Endothelial cell of umbilical vein (primary cell): ENCODE results near the gene MED16. TPM values are rescaled to one million over a fixed set of nuclear protein-coding genes. Genes with fewer than 3 reads are reported as not detected.

ENCODE experiments used
- BruUV-seq: library from RNA; stranded (reverse); fragments of 400-500 nt; replicated peaks from 2 replicates; lab custom pipeline; 2021; lab: Mats Ljungman, UMichigan
- CTCF ChIA-PET: fragments of 300-600, 350-600 bp; sonication (Branson Sonifier 250); formaldehyde crosslinking; loops from one replicate; lab custom pipeline; 2021; ENCODE audit warnings: antibody characterized with exemption, inconsistent platforms; lab: Charles Lee
- POLR2A ChIA-PET: fragments of 300-600, 350-600 bp; sonication (Branson Sonifier 250); formaldehyde crosslinking; loops from one replicate; lab custom pipeline; 2021; ENCODE audit warnings: antibody characterized with exemption, inconsistent platforms; lab: Charles Lee
- DNase-seq: peaks from one replicate; pipeline ENCODE4 v3.0.0-alpha.2; 2011; ENCODE audit warnings: low read depth, low spot score
- FAIRE-seq: peaks from 2 replicates; lab custom pipeline; 2011; peaks lifted over from hg19 to GRCh38; lab: Jason Lieb, UNC
- H2AFZ ChIP-seq: 2 replicates; pipeline ENCODE4 v1.6.0; 2012; ENCODE audit warnings: low read depth, low read length, control low read depth, inconsistent platforms
- H3K27ac ChIP-seq: 2 replicates; pipeline ENCODE4 v1.5.1; 2011; ENCODE audit warnings: low read depth, mild to moderate bottlenecking, control low read depth, low read length, moderate library complexity; ENCODE audit not compliant: insufficient read depth
- H3K27me3 ChIP-seq, 2 experiments: 2 replicates each; pipeline versions ENCODE4 v1.6.0 to v1.6.1; 2011; ENCODE audit warnings: low read length in 2 of 2, mixed read lengths in 1 of 2; ENCODE audit not compliant: control insufficient read depth in 2 of 2, insufficient read depth in 2 of 2
- H3K36me3 ChIP-seq, 2 experiments: 2 replicates in 1 of 2; 3 replicates in 1 of 2; pipeline ENCODE4 v1.5.1; 2011; ENCODE audit warnings: low read length in 2 of 2, mild to moderate bottlenecking in 1 of 2, moderate library complexity in 1 of 2; ENCODE audit not compliant: control insufficient read depth in 2 of 2, insufficient read depth in 2 of 2; ENCODE audit errors: extremely low read depth in 1 of 2
- H3K4me1 ChIP-seq: 3 replicates; pipeline ENCODE4 v1.5.1; 2011; ENCODE audit warnings: mild to moderate bottlenecking, low read length; ENCODE audit not compliant: control insufficient read depth, insufficient read depth; ENCODE audit errors: extremely low read depth
- H3K4me2 ChIP-seq: 2 replicates; pipeline ENCODE4 v1.6.1; 2011; ENCODE audit warnings: low read length, control low read depth, mixed read lengths; ENCODE audit not compliant: insufficient read depth
- H3K4me3 ChIP-seq, 3 experiments: fragments of 200-600 bp in 1 of 3; sonication (generic), shearing (Covaris generic) in 1 of 3; replicated peaks in 1 of 3; 2 replicates each; pipeline ENCODE4 v1.5.1; 2011 to 2016; ENCODE audit warnings: control low read depth in 3 of 3, low read length in 3 of 3, mild to moderate bottlenecking in 2 of 3, inconsistent platforms in 1 of 3, low read depth in 1 of 3, moderate library complexity in 1 of 3; ENCODE audit not compliant: insufficient read depth in 1 of 3
- H3K79me2 ChIP-seq: 2 replicates; pipeline ENCODE4 v1.6.0; 2012; ENCODE audit warnings: low read length, inconsistent platforms; ENCODE audit not compliant: control insufficient read depth, insufficient read depth
- H3K9ac ChIP-seq: replicated peaks from 2 replicates; pipeline ENCODE3; 2011; ENCODE audit warnings: low read length, control low read depth; ENCODE audit not compliant: insufficient read depth; ENCODE audit errors: extremely low read depth
- H3K9me1 ChIP-seq: replicated peaks from 3 replicates; pipeline ENCODE4 v1.6.0; 2011; ENCODE audit warnings: mild to moderate bottlenecking, low read length; ENCODE audit not compliant: control insufficient read depth, insufficient read depth; ENCODE audit errors: extremely low read depth
- H3K9me3 ChIP-seq: replicated peaks from 2 replicates; pipeline ENCODE4 v1.5.1; 2012; ENCODE audit warnings: low read length, inconsistent platforms; ENCODE audit not compliant: control insufficient read depth, insufficient read depth
- H4K20me1 ChIP-seq: replicated peaks from 2 replicates; pipeline ENCODE3; 2011; ENCODE audit warnings: mild to moderate bottlenecking, low read length; ENCODE audit not compliant: control insufficient read depth, insufficient read depth; ENCODE audit errors: extremely low read depth
- CTCF ChIP-seq, 2 donors: IDR thresholded peaks; 1 replicate in 1 of 2; 2 replicates in 1 of 2; pipeline ENCODE4 v1.5.1; 2011; ENCODE audit warnings: low read length in 2 of 2, mild to moderate bottlenecking in 2 of 2, moderate library complexity in 2 of 2, control low read depth in 1 of 2, inconsistent platforms in 1 of 2, low read depth in 1 of 2; ENCODE audit not compliant: insufficient read depth in 1 of 2; ENCODE audit errors: extremely low read depth in 1 of 2
- EZH2 ChIP-seq: IDR thresholded peaks from 2 replicates; pipeline ENCODE4 v1.6.1; 2012; ENCODE audit warnings: borderline replicate concordance, low read depth, mild to moderate bottlenecking, moderate library complexity, low read length, inconsistent platforms; ENCODE audit not compliant: severe bottlenecking
- FOS ChIP-seq: IDR thresholded peaks from 2 replicates; pipeline ENCODE4 v1.6.1; 2011; ENCODE audit warnings: mild to moderate bottlenecking, low read length, moderate library complexity, borderline replicate concordance; ENCODE audit not compliant: insufficient read depth
- GATA2 ChIP-seq: IDR thresholded peaks from 2 replicates; pipeline ENCODE4 v1.7.0; 2011; ENCODE audit warnings: low read depth, mild to moderate bottlenecking, moderate library complexity, mixed read lengths, low read length; ENCODE audit not compliant: insufficient read length, insufficient read depth
- JUN ChIP-seq: IDR thresholded peaks from 2 replicates; pipeline ENCODE4 v1.6.1; 2011; ENCODE audit warnings: borderline replicate concordance, low read depth; ENCODE audit not compliant: insufficient read length, insufficient read depth
- MAX ChIP-seq: IDR thresholded peaks from 2 replicates; pipeline ENCODE4 v1.6.1; 2011; ENCODE audit not compliant: insufficient read depth, insufficient read length
- MYC ChIP-seq: IDR thresholded peaks from one replicate; pipeline ENCODE4 v1.6.1; 2011; ENCODE audit warnings: mild to moderate bottlenecking, low read depth, low read length
- POLR2A ChIP-seq: IDR thresholded peaks from 2 replicates; pipeline ENCODE4 v1.6.1; 2012; ENCODE audit warnings: low read depth, mild to moderate bottlenecking, control low read depth, low read length
- POLR2AphosphoS5 ChIP-seq: IDR thresholded peaks from 2 replicates; pipeline ENCODE4 v1.6.1; 2012; ENCODE audit warnings: low read depth, mild to moderate bottlenecking, control low read depth, low read length, moderate library complexity; ENCODE audit not compliant: insufficient read depth
- dilution Hi-C: fragments of 300-500 bp; cut with MboI; formaldehyde crosslinking; loops from one replicate; pipeline ENCODE4 v1.15.0; 2019; ENCODE audit warnings: low sequenced_read_pairs; ENCODE audit not compliant: extremely low pct_ligation_motif_present
- intact Hi-C: fragments of 100-400 bp; cut with micrococcal nuclease; formaldehyde crosslinking; loops from one replicate; pipeline ENCODE4 v1.10.0; 2022
- polyA plus RNA-seq, 4 experiments: library from polyadenylated mRNA; depleted of rRNA in 3 of 4; stranded (reverse) in 3 of 4; unstranded in 1 of 4; fragments of >200 nt; gene quantifications; 2 replicates each; pipeline versions ENCODE4 v1.2.1 to v1.2.3, GENCODE V29; 2011 to 2012; ENCODE audit warnings: missing spikeins in 1 of 4
- total RNA-seq: library from RNA; stranded (reverse); gene quantifications from 2 replicates; pipeline ENCODE4 v1.2.3, GENCODE V29; 2021

The MED16 gene
- total and polyA plus RNA-seq, 2 donors (not counting 3 experiments of a cell fraction or from before 2014, with no cell fraction given): 63.1 to 66.5 TPM

DNA sequence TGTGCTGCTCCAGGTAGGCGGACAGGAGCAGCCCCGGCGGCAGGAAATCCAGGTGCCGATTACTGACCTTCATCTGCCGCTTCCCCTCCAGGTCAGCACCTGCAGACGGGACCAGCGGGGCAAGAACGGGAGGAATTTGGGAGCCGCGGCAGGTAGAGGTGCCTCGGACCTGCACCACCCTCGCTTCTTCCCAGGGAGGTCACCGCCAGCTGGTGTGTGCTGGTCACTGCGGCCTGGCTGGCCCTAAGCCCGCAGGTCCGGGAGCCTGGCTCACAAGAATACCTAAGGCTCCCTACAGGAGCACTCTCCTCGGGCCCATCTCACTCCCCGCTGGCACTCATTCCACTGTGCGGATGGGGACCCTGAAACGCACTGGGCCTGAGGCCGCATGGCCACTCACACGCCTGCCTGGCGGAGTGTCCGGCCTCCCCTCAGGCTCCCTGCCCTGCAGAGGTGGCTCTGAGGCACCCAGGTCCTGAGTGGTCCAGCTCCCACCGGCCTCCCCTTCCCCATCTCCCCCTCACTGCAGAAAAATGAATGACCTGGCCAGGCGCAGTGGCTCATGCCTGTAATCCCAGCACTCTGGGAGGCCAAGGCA lies 4.6 kb upstream of the MED16 start:
- no peak overlapping the region for H3K4me2 ChIP-seq
- H3K9ac ChIP-seq: no peak overlapping the region
- no peak for FAIRE-seq
- dilution Hi-C loops (no loop called here), intact Hi-C loops (no loop called here)
- peak in 1 of 2 donors; percentile 15 for TF ChIP-seq CTCF (IDR thresholded peaks at IDR 0.05; ENCODE audit: extremely low read depth in 1 of 2, insufficient read depth in 1 of 2, low read depth in 1 of 2, low read length in 2 of 2)
- no peak for TF ChIP-seq POLR2A
- peaks cover 0 to 11% of the 10 kb centered on the region in 2 experiments for H3K36me3 ChIP-seq
- H4K20me1 ChIP-seq: no peaks in the 10 kb centered on the region
- H3K4me3 ChIP-seq: no peak overlapping the region
- no TSS peak for BruUV-seq
- H3K9me1 ChIP-seq: no peaks in the 10 kb centered on the region
- ChIA-PET CTCF (interaction anchor here (0.7 to 1.3 kb wide), 2 partner anchors 8 to 32 kb away, joined by 3 read pairs; no protein-coding TSS in a partner anchor), POLR2A (no interaction called here)
- no peak for DNase-seq
- H3K27ac ChIP-seq: no peak overlapping the region
- H3K27me3 ChIP-seq: no peaks in the 10 kb centered on the region
- H2AFZ ChIP-seq: no peak overlapping the region
- H3K4me1 ChIP-seq: no peaks in the 10 kb centered on the region
- no peaks in the 10 kb centered on the region for H3K9me3 ChIP-seq
- H3K79me2 ChIP-seq: no peaks in the 10 kb centered on the region

DNA sequence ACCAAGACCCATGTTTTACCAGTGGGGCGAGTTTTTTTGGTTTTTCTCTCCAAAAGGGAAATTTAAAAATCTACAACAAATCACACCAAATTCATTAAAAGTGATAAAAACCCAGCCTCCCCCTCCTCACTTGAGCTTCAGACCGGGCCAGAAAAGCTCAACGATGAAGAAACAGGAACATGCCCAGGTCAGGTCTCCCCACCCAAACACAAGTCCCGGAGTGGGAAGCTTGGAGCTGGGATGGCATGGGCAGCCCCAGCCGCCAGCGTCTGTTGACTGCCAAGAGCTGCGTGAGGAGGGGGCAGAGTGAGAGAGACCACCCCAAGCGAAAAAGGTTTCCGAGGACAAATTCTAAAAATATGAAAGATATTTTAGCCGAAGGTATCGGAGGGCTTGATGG lies 4.0 kb upstream of the MED16 start:
- H3K9ac ChIP-seq: no peak overlapping the region
- intact Hi-C loops (no loop called here), dilution Hi-C loops (no loop called here)
- no peak for FAIRE-seq
- H3K27ac ChIP-seq: no peak overlapping the region
- no peak for DNase-seq
- no peak overlapping the region for H3K4me2 ChIP-seq
- CTCF ChIA-PET: interaction anchor here (0.7 to 1.3 kb wide), 2 partner anchors 9 to 31 kb away, joined by 3 read pairs; no protein-coding TSS in a partner anchor
- peaks cover 5% of the 10 kb centered on the region for H3K79me2 ChIP-seq
- no peak overlapping the region for H2AFZ ChIP-seq
- H3K9me1 ChIP-seq: no peaks in the 10 kb centered on the region
- H4K20me1 ChIP-seq: no peaks in the 10 kb centered on the region
- no TSS peak for BruUV-seq
- TF ChIP-seq POLR2A: no peak
- no peak for TF ChIP-seq JUN
- no peak for TF ChIP-seq GATA2
- TF ChIP-seq MAX: no peak
- no peak for TF ChIP-seq FOS
- no peak for TF ChIP-seq MYC
- no peak for TF ChIP-seq POLR2AphosphoS5
- no peak for TF ChIP-seq CTCF (IDR thresholded peaks at IDR 0.05; ENCODE audit: extremely low read depth in 1 of 2, insufficient read depth in 1 of 2, low read depth in 1 of 2, low read length in 2 of 2)
- no peak for TF ChIP-seq EZH2
- POLR2A ChIA-PET: no interaction called here
- no peaks in the 10 kb centered on the region for H3K9me3 ChIP-seq
- H3K27me3 ChIP-seq: no peaks in the 10 kb centered on the region
- no peaks in the 10 kb centered on the region for H3K4me1 ChIP-seq
- H3K4me3 ChIP-seq: no peak overlapping the region
- H3K36me3 ChIP-seq: peaks cover 0 to 11% of the 10 kb centered on the region in 2 experiments
